Calu3 (cell line): ENCODE data around the gene LSAMP. TPM values are rescaled to one million over a fixed set of nuclear protein-coding genes. Genes with fewer than 3 reads are reported as not detected.

Source experiments
- BruUV-seq: library from RNA; stranded (reverse); fragments of 400-500 nt; replicated peaks from 2 replicates; lab custom pipeline; 2021; lab: Mats Ljungman, UMichigan
- CTCF ChIA-PET: fragments of 300-600 bp; sonication (Branson Sonifier 250); formaldehyde crosslinking; loops from one replicate; lab custom pipeline; 2022; ENCODE audit warnings: antibody characterized with exemption; lab: Charles Lee
- DNase-seq: peaks from one replicate; pipeline ENCODE4 v3.0.0; 2022
- H3K27ac Mint-ChIP-seq: one replicate; pipeline ENCODE4 v1.8.0; 2022; ENCODE audit warnings: mixed read lengths; ENCODE audit not compliant: unreplicated experiment
- H3K27me3 Mint-ChIP-seq: one replicate; pipeline ENCODE4 v1.8.0; 2022; ENCODE audit warnings: mixed read lengths; ENCODE audit not compliant: unreplicated experiment
- H3K36me3 Mint-ChIP-seq: one replicate; pipeline ENCODE4 v1.8.0; 2022; ENCODE audit warnings: mild to moderate bottlenecking, moderate library complexity, mixed read lengths; ENCODE audit not compliant: insufficient read depth, unreplicated experiment
- H3K4me1 Mint-ChIP-seq: one replicate; pipeline ENCODE4 v1.8.0; 2022; ENCODE audit warnings: mild to moderate bottlenecking, low read depth, mixed read lengths; ENCODE audit not compliant: unreplicated experiment
- H3K4me3 Mint-ChIP-seq: one replicate; pipeline ENCODE4 v1.8.0; 2022; ENCODE audit warnings: mild to moderate bottlenecking, low read depth, moderate library complexity, mixed read lengths; ENCODE audit not compliant: unreplicated experiment
- H3K9me3 Mint-ChIP-seq: one replicate; pipeline ENCODE4 v1.8.0; 2022; ENCODE audit warnings: low read depth, mixed read lengths; ENCODE audit not compliant: unreplicated experiment
- intact Hi-C: fragments of 100-400 bp; cut with micrococcal nuclease; formaldehyde crosslinking; loops from one replicate; pipeline ENCODE4 v1.10.0; 2022; ENCODE audit not compliant: unreplicated experiment
- total RNA-seq: library from RNA; stranded (reverse); gene quantifications from 2 replicates; pipeline ENCODE4 v1.2.3, GENCODE V29; 2022
- TF ChIP-seq, protein P1 (sequence below): fragments of 200-600 bp; IDR thresholded peaks from one replicate; pipeline ENCODE4 v1.8.0; 2022; ENCODE audit warnings: antibody characterized with exemption; ENCODE audit not compliant: unreplicated experiment

LSAMP gene
- total RNA-seq, 1 experiment from 2014 or later: 0.90 TPM

DNA sequence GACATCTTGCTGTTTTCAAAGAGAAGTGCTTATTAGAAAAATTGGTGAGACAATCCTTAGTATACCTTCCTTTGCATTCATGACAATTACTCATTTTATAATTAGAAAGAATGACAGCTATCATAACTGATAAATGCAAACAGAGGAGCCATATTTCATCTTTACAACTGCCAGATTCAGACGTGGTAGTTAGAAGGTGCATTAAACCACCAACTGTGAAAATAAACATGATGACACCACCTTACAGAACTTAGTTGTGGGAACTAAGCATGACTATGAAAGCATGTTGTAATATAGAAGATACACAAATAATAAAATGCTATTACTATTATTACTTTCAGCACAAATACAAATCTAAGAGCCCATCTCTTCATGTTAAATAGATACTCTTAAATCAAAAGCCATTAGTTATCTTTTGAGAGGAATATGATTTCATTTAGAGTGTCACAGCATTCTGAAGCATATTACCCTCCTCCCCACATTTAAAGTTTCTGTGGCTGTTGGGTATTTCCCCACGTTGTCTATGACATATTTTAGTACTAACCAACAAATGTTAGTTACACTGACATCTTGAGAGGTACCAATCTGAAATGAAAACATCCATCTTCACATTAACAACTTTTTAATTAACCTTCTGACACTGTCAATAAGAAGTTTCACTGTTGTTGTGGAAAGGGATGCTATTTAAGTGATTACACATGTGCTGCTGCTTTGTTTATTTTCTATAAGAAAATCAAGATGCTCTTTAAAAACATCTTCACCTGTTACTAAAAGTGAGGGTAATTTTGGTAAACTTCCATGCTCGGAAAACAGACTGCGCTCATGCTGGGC lies 163.8 kb downstream of the LSAMP start:
- no peak for DNase-seq
- TF ChIP-seq, protein P1, sequence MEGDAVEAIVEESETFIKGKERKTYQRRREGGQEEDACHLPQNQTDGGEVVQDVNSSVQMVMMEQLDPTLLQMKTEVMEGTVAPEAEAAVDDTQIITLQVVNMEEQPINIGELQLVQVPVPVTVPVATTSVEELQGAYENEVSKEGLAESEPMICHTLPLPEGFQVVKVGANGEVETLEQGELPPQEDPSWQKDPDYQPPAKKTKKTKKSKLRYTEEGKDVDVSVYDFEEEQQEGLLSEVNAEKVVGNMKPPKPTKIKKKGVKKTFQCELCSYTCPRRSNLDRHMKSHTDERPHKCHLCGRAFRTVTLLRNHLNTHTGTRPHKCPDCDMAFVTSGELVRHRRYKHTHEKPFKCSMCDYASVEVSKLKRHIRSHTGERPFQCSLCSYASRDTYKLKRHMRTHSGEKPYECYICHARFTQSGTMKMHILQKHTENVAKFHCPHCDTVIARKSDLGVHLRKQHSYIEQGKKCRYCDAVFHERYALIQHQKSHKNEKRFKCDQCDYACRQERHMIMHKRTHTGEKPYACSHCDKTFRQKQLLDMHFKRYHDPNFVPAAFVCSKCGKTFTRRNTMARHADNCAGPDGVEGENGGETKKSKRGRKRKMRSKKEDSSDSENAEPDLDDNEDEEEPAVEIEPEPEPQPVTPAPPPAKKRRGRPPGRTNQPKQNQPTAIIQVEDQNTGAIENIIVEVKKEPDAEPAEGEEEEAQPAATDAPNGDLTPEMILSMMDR: no peak
- no peak overlapping the region for H3K4me3 Mint-ChIP-seq
- intact Hi-C loops: no loop called here
- no peaks in the 10 kb centered on the region for H3K36me3 Mint-ChIP-seq
- H3K4me1 Mint-ChIP-seq: no peaks in the 10 kb centered on the region
- no TSS peak for BruUV-seq
- H3K27me3 Mint-ChIP-seq: no peaks in the 10 kb centered on the region
- H3K27ac Mint-ChIP-seq: no peak overlapping the region
- H3K9me3 Mint-ChIP-seq: no peaks in the 10 kb centered on the region
- CTCF ChIA-PET: no interaction called here

DNA sequence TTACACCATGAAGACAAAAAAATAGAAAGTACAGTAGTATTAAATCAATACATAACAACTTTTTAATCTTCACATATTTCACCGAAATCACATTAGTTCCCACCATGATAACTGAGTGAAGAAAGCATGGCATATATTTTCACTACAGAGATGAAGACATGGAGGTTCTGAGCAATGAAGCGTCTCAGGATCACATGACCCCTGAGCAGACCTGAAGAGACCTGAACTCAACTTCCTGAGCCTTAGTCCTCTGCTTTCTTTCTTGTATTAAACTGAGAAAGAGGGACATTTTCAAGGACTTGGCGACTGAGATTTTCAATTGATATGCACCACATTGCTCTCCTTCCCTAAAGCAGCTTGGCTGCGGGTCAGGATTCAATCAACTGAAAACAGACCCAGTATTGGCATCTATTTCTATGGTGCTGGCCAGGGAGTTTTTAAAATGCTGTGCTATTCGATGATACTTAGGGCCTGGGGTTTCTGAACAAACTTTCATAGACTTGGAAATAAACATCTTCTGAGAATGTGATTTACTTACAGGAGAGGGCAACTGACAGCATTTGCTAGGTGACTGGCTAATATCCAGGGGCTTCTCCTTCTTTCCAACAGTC lies 165.1 kb downstream of the LSAMP start:
- Mint-ChIP-seq H3K27ac (no peak overlapping the region), H3K4me3 (no peak overlapping the region), H3K9me3 (no peaks in the 10 kb centered on the region), H3K27me3 (no peaks in the 10 kb centered on the region), H3K36me3 (no peaks in the 10 kb centered on the region), H3K4me1 (no peaks in the 10 kb centered on the region)
- TF ChIP-seq, protein P1: no peak
- no peak for DNase-seq
- CTCF ChIA-PET: no interaction called here
- intact Hi-C loops: no loop called here
- no TSS peak for BruUV-seq

DNA sequence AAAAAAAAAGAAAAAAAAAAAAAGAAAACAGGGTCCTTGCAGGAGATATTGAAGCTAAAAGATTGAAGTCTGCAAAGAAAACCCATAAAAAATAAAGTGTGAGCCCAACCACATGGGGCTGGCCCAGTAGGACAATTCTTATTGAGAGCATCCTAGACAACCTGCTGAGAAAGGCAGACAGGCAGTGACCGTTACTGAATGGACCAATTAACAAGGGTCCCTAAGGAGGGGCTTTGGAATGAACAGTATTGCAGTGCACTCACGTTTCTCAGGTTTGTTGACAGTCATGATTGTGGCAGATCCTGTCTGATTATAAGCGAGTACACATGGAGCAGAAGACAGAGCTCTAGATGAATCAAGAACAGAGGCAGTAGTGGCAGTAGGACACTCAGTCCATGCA lies 168.6 kb downstream of the LSAMP start:
- no peaks in the 10 kb centered on the region for H3K9me3 Mint-ChIP-seq
- H3K36me3 Mint-ChIP-seq: no peaks in the 10 kb centered on the region
- no peak overlapping the region for H3K4me3 Mint-ChIP-seq
- H3K4me1 Mint-ChIP-seq: no peaks in the 10 kb centered on the region
- CTCF ChIA-PET: interaction anchor here (0.7 kb wide), 1 partner anchor 645 kb away, joined by 3 read pairs; no protein-coding TSS in a partner anchor
- no peak for DNase-seq
- H3K27me3 Mint-ChIP-seq: no peaks in the 10 kb centered on the region
- TF ChIP-seq, protein P1: no peak
- no peak overlapping the region for H3K27ac Mint-ChIP-seq
- no TSS peak for BruUV-seq
- intact Hi-C loops: no loop called here

DNA sequence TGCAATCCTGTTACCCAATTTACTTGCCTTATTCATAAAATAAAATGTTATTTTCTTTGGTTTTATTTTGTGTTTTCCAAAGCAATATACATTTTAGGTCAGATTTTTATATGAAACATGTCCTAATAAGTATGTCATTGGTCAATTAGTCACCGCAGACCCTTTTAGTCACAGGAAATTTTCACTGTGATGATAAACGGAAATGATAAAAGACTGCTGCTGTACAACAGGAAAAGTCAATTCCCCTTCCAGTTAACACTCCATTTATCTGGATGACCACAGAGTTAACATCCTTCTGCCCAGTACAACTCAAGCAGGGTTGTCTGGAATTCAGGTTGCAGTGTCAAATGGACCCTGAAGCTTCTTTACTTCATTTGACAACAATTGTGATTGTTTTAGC lies 175.2 kb downstream of the LSAMP start:
- Mint-ChIP-seq H3K36me3 (no peaks in the 10 kb centered on the region), H3K27me3 (no peaks in the 10 kb centered on the region), H3K27ac (no peak overlapping the region), H3K4me1 (no peaks in the 10 kb centered on the region), H3K9me3 (no peaks in the 10 kb centered on the region), H3K4me3 (no peak overlapping the region)
- CTCF ChIA-PET: no interaction called here
- intact Hi-C loops: no loop called here
- TF ChIP-seq, protein P1: no peak
- DNase-seq: no peak
- no TSS peak for BruUV-seq
